NOMO-1 treated with DMSO at 0.1 percent for 48 hours (cell line): ENCODE data around the gene RTN4RL1.

Source experiments
- DNase-seq: peaks from one replicate; lab custom pipeline; 2025; ENCODE audit not compliant: unreplicated experiment; lab: John Stamatoyannopoulos, UW

RTN4RL1 gene

GRCh38 chr17:2059547-2060384 is 34.6 kb upstream of the RTN4RL1 start:
- no peak for DNase-seq

GRCh38 chr17:2058586-2059546 is 33.7 kb upstream of the RTN4RL1 start:
- DNase-seq, result peak; percentile 70

- no peak for DNase-seq
Observed at GRCh38 chr17:2057760-2058585, 32.8 kb upstream of the RTN4RL1 start.

GRCh38 chr17:2057175-2057759 is 32.1 kb upstream of the RTN4RL1 start:
- DNase-seq, result no peak

DNA sequence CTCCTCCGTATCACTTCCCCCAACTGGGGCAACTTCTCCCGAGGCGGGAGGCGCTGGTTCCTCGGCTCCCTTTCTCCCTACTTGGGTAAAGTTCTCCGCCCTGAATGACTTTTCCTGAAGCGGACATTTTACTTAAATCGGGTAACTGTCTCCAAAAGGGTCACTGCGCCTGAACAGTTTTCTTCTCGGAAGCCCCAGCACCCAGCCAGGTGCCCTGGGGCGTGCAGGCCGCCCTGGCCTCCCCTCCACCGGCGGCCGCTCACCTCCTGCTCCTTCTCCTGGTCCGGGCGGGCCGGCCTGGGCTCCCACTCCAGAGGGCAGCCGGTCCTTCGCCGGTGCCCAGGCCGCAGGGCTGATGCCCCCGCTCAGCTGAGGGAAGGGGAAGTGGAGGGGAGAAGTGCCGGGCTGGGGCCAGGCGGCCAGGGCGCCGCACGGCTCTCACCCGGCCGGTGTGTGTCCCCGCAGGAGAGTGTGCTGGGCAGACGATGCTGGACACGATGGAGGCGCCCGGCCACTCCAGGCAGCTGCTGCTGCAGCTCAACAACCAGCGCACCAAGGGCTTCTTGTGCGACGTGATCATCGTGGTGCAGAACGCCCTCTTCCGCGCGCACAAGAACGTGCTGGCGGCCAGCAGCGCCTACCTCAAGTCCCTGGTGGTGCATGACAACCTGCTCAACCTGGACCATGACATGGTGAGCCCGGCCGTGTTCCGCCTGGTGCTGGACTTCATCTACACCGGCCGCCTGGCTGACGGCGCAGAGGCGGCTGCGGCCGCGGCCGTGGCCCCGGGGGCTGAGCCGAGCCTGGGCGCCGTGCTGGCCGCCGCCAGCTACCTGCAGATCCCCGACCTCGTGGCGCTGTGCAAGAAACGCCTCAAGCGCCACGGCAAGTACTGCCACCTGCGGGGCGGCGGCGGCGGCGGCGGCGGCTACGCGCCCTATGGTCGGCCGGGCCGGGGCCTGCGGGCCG is 31.4 kb upstream of the RTN4RL1 start:
- DNase-seq, result no peak

DNA sequence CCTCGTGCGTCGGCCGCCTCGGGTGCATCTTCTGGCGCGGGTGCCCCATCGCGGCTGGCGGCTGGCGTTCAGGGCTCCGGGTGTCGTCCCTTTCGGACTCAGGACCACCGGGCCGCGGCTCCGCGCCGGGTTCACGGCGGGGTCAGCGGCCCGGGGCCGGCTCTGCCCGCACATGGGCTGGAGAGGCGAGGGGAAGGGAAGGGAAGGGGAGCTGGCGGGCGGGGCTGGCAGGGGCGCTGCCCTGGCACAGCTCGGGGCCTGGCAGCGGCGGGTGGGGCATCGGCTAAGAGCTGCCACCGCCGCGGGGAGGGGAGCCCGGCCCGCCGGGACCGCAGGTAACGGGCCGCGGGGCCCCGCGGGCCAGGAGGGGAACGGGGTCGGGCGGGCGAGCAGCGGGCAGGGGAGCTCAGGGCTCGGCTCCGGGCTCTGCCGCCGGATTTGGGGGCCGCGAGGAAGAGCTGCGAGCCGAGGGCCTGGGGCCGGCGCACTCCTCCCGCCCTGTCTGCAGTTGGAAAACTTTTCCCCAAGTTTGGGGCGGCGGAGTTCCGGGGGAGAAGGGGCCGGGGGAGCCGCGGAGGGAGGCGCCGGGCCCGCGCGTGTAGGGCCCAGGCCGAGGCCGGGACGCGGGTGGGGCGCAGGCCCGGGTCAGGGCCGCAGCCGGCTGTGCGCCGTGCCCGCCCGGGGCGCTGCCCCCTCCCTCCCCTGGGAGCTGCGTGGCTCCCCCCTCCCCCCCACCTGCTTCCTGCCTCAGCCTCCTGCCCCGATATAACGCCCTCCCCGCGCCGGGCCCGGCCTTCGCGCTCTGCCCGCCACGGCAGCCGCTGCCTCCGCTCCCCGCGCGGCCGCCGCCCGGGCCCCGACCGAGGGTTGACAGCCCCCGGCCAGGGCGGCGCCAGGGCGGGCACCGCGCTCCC is 30.4 kb upstream of the RTN4RL1 start:
- no peak for DNase-seq

DNA sequence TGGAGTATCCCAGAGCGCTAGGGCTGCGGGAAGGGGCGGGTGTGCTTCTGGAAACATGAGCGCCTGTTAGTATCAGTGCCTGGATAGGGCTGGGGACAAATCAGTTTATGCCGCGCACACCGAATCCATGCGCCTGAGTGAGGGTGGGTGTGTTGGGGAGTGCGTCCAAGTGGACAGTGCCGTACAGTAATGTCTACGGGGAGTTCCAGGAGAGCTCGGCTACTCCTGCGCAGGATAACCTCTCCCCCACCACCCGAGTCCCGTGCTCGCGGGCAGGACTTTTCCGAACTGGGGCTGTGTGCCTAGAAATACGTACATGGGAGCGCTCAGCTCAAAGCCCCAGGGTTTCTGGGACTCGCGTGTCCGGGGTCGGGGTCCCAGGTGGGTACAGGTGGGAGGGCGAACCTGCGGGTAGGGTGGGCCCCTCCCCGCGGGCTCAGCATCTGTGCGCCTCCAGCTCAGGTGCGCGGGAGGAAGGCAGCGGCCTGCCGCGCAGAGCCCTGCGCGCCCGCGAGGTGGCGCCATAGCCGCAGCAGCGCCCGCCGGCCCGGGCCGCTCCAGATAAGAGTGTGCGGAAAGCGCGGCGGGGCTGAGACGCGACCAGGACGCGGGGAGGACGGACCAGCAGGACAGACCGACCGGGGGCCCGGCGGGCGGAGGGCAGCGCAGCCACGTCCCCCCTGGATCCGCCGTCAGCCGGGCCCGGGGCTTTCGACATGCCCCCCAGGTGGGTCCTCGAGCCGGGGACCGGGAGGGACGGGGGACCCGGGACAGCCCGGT is 29.6 kb upstream of the RTN4RL1 start, which contains the start of gene HIC1:
Gene HIC1, plus strand, starts transcription at position 592 of the 780 bp plus-strand sequence. CDS start 1,588 bp downstream, outside the sequence.
- peak; percentile 42 for DNase-seq

- no peak for DNase-seq
Observed at GRCh38 chr17:2054262-2054511, 29.1 kb upstream of the RTN4RL1 start.

DNA sequence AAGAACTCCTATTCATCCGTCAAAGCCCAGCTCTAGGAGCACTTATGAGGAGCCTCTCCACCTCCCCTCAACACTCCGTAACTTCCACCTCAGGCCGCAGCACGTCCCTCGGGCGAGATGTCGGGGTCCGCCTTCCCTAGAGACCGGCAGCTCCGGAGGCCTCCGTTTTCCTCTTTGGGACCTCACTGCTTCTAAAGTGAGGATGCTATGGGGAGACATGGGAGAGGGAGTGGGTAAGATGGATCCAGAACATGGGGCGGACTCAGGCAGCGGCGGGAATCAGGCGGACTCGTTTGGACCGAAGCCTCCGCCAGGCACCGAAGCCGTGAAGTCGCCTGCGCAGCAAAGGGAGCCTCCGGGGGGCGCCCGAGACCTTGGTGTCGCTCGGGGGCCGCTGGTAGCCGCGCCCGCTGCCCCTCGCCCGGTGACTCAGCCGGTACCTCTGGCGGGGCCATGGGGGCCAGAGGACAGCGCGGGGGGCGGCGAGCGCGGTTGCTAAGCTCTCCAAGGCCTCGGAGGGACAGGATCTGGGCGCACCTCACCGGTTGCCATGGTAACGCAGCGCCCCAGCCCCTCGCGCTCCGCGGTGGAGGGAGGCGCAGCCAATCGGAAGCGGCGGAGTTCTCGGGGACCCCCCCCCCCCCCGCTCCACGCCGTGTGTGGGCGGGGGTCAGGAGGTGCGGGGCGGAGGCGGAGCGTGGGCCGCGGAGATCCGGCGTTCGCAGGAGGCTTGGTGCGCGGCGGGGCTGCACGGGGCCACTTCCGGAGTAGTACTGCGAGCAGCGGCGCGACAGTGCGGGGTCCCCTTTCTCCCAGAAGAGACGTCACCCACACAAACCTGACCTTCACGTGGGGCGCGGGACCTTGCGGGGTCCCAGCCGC is 28.5 kb upstream of the RTN4RL1 start:
- DNase-seq, result peak; percentile 48

- no peak for DNase-seq
Observed at GRCh38 chr17:2051933-2052559, 26.9 kb upstream of the RTN4RL1 start.

GRCh38 chr17:2051061-2051932 is 26.2 kb upstream of the RTN4RL1 start:
- no peak for DNase-seq

- peak; percentile 23 for DNase-seq
Observed at GRCh38 chr17:2050300-2051060, 25.3 kb upstream of the RTN4RL1 start.

GRCh38 chr17:2049333-2050299 is 24.5 kb upstream of the RTN4RL1 start:
- DNase-seq, result peak; percentile 56
